GM19372 (cell line): ENCODE data around the gene NPEPL1.

ENCODE experiments used
- ATAC-seq: cut with Tn5 transposase; IDR thresholded peaks from one replicate; pipeline ENCODE4 v1.9.1; 2021; ENCODE audit warnings: mild to moderate bottlenecking, low read depth, moderate library complexity; ENCODE audit not compliant: unreplicated experiment

The NPEPL1 gene

GRCh38 chr20:58678806-58679205 is 13.8 kb upstream of the NPEPL1 start:
- no peak for ATAC-seq

DNA sequence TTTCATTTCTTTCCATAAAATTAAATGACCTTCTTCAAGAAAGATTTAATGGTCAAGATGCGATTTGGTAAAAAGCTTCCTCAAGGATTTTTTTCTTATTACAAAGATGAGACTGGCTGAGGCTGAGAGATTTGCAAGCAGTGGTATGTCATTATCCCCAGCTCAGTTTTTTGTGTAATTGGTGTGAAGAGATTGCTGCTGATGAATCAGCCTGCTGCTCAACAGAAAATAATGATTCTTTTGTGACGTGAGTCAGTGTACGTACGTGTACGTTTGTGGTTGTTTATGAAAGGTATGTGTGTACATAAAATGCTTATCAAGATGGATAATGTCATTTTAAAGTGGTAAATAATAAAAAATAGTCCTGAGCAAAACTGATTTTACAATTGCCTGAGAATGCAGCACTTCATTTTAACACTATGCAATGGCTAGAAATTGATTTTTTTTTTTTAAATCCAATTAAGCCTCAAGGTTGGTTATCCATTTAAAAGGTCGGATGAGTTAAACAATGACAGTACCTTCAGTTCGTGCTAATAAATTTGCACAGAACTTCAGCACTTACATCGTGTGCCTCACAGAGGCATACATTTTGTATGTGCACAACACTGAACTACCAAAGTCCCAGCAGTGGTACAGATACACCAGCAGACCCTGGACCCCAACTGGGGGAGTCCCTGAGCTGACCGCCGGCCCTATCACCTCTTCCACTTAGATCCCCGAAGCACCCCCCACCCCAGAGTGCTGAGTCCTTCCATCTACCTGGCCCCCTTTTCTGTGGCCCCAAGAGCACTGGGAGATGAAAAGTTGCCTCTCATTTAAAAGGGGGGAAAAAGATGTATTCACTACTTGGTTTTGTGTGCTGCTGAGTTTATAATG is 9.7 kb upstream of the NPEPL1 start:
- ATAC-seq: no peak

GRCh38 chr20:58684291-58684690 is 8.3 kb upstream of the NPEPL1 start:
- no peak for ATAC-seq

DNA sequence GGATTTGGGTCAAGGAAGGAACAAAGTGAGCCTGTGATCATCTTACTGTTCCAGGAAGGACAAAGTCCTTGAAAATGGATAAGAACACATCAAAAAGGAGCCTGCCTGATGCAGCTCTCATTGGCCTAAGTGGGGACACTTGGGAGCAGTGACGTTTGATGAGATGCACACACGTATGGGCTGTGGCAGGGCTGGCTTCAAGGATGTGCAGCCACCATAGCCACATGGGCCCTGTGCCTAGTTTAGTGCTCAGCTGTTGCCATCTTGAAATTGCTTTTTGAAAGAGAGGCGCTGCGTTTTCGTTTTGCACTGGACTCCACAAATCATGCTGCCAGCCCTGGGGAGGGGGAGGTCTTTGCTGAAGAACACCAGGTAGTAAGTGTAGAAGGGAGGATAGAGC is 6.6 kb upstream of the NPEPL1 start:
- ATAC-seq: no peak

GRCh38 chr20:58688414-58688813 is 4.2 kb upstream of the NPEPL1 start:
- ATAC-seq: no peak

DNA sequence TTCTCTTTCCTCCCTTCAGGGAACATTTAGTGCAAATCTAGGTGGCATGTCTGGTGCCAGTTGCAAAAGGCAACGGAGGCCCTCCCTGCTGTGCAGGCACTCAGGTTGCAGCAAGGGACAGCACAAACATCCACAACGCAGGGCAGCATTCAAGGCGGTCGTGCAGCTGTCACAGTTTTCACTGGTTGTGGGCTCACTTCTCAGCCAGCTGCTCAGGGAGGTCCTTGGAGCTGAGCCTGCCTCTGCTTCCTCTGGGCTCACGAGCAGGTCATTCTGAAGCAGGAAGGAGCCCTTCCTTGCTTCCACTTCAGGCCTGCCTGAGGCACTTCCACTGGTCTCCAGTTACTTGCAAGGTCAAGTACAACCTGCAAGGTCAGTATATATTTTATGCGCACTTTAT is 3.8 kb upstream of the NPEPL1 start:
- ATAC-seq: no peak

DNA sequence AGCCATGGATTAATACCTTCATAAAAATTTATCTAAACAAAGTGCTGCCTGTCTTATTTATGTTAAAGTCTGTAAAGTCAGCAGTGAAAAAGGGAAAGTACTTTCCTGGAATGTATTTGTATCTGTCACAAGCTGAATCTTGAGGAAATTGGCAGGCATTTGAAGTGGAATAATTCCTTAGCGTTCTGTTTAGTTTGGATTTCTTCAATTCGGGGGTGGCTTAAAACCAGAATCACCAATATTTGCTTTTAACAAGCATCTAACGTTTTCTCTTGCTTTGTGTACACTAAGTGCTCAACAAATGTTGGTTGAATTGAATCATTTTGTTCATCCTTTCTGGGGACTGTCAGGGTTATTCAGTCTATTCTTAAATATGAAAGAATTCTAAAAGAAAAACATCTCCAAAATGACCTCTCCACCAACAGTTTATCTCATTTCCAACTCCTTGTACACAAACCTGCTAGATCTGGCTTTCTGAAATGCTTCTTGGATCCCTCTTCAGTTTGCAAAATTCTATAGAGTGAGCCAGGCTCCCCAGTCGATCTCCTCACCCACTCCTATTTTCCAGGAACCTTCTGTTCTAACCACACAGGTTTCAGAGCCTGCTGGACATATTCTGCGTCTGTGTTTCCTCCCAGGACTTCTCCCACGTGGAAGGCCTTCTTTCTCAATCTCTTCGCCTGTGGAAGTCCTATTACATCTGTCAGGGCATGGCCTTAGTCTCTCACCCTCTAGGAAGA is 2.0 kb upstream of the NPEPL1 start:
- no peak for ATAC-seq

- ATAC-seq: no peak
Observed at GRCh38 chr20:58691773-58692578, 624 bp upstream of the NPEPL1 start.

- ATAC-seq: no peak
Observed at GRCh38 chr20:58693226-58694006, 816 bp downstream of the NPEPL1 start.

GRCh38 chr20:58694241-58695083 is 1.9 kb downstream of the NPEPL1 start:
- ATAC-seq: no peak

DNA sequence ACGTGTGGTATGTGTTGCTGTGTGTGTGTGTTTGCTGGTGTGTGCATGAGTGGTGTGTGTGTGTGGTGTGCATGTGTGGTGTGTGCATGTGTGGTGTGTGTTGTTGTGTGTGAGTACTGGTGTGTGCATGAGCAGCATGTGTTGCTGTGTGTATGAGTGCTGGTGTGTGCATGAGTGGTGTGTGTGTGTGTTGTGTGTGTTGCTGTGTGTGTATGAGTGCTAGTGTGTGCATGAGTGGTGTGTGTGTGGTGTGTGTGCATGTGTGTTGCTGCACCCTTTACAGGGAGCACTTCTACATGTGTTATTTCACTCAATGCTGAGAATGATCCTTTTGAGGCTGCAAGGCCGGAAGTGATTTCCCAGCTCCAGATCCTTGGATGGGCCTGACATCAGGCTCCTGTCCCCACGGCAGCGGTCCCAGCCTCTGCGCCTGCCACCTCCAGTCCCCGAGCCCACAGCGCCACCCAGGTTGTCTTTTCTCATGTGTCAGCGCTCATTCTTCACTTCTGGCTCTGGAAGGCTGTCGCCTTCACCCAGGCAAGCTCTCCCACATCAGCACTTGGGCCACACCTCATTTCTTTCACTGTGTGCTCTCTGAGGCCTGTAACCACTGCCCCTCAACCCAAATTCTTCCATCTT is 2.6 kb downstream of the NPEPL1 start:
- ATAC-seq: no peak

GRCh38 chr20:58695895-58696375 is 3.3 kb downstream of the NPEPL1 start:
- no peak for ATAC-seq

DNA sequence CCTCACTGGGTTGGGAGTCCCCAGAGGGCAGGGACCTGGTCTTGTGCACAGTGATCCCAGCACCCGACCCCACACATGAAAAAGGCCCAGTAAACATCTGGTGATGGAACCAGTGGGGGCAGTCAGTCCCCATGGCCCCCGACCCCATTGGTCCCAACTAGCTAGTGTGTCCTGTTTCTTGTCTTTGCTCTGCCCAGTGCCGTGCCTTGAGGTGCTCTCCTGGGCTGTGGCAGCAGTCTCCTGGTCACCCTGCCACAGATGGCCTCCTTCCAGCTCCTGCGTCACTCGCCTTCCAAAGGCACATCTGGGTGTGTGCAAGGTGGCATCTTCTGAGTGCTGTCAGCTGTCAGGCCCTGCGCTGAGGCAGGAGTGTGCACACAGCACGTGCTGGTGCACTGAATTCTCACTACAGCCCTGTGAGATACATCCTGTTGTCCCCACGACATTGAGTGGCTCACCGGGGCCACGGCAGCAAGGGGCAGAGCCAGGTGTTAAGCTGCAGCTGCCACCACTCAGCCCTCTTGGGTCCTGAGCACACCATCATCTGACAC is 3.9 kb downstream of the NPEPL1 start:
- ATAC-seq: no peak

DNA sequence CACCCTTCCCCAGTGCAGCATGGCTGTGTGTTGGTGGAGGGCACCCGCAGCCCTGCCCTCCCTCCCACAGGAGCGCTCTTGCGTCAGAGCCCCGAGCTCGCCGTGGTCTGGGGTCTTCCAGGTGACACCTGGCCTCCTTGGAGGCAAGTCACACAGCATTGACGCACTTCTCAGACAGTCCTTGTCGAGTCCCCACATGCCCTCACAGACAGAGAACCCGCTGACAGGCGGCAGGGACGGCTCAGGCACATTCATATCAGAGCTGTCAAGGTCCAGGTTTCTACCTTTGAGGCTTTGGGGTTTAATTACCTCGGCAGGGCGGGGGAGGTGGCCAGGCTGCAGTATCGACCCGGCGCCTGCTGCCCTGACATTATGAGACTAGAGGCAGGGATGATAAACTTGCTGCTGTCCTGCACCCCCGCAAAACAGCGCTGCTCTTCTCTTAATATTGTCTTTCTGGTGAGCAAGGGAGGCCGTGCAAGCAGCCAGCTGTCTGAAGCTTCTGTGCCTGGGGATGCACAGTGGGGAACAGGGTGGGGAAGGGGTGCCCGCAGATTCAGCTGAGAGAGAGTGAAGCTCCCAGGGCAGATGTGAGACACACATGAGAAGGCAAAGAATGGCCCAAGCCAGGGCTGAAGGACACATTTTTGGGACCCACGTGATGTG is 4.7 kb downstream of the NPEPL1 start:
- no peak for ATAC-seq

- no peak for ATAC-seq
Observed at GRCh38 chr20:58697867-58698703, 5.5 kb downstream of the NPEPL1 start.

- ATAC-seq: no peak
Observed at GRCh38 chr20:58698741-58699622, 6.4 kb downstream of the NPEPL1 start.
